Measurements from ENCODE around the gene CNDP1.
"Not testable (repeated sequence)": the region's sequence is repeated elsewhere in the genome, so short reads cannot be mapped to it uniquely, and the experiment has no call there.

CNDP1 gene

DNA sequence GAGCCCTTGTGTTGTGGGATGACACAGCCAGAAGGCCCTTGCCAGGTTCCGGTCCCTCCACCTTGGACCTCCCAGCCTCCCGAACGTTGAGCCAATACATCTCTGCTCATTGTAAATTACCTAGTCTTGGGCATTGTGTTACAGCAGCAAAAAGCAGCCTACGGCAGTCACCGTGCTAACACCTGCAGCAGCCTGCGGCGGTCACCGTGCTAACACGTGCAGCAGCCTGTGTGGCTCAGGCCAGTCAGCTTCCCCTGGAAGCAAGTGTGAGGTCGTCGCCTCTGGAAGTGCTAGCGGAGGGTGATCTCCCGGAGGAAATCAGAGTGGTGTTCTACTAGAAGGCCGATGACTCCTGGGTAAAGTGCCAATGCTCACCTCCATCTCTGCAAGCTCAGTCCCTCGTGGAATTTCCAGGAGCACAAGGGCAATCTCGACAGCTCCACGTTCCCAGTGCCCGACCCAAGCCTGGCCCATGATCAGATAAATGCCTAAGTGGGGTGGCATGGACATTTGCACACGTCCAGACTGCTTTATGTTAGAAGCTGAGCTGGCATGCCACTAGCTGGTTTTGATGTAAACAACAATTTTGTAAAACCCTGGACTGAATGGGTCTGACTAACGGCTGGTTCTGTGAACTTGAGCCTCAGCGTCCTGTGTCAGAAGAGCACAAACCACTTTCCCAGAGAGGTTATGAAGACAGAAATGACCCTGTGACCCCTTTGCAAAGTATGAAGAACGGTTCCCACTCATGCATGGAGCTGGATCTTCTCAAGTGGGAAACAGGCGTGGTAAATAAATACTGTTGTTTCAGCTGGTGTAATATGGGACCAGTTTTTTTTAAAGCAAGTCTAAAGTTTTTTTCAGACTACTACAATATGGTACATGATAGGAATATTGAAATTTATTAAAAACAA is 11.4 kb upstream of the CNDP1 start:
- DNase-seq = no peak

DNA sequence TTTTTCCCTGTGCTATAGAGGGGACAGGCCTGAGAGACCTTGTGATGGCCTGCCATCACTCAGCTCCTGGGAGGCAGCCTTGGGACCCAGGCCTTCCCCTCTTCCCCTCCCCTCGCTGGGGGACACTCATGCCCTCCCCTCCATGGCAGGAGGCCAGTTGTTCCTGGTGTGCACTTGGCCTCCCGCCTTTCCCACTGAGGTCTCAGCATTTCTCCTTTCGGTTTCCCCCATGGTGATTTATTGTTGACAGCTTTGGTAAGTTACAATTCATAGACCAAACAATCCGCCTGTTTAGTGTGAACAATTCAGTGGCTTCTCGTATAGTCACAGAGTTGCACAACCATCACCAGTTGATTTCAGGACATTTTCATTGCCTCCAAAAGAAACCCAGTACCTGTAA is 10.2 kb upstream of the CNDP1 start:
- DNase-seq = no peak

DNA sequence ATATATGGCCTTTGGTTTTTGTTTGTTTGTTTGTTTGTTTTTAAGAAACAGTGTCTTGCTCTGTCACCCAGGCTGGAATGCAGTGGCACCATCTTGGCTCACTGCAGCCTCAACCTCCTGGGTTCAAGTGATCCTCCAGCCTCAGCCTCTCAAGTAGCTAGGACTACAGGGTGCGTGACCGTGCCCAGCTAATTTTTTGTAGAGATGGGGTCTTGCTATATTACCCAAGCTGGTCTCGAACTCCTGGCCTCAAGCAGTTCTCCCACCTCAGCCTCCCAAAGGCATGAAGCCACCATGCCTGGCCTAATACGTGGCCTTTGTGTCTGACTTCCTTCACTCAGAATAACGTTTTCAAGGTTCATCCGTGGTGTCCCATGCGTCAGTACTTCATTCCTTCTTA is 9.4 kb upstream of the CNDP1 start:
- DNase-seq = not testable (repeated sequence)

DNA sequence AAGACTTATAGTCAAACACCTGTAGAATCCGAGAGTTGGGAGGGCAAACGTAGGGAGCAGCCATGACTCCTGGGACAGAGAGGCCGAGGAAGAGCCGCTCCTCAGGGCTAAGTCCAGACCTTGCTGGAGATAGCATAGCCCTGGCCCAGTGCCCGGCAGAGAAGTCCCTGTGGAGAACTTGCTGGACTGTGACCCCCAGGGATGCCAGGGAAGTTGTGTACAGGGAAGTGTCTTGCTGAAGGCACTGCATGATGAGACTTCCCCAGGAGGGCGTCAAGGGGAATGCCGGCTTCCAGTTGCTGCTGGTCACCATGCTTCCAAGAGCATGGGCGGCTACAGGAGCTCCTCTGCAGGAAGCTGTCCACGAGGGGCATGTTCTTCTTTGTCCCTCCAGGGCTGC is 8.6 kb upstream of the CNDP1 start:
- DNase-seq = no peak

DNA sequence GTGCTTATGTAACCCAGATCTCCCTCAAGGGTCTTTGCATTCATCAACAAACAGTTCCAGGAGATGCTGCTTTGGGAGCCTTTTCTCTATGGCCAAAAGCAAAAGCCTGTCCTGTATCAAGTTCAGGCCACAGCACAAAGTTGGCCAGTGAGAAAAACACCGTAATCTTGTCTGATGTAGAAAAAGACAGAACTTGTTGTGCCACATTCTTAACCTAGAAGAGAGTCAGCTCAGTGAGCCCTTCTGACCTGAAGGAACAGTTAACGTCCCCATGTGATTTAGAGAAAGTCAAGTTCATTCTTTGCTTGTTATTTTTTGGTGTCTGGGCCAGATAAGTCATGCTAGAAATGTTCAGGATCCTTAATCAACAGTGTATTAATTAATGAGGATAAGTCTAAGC is 7.8 kb upstream of the CNDP1 start:
- no peak for DNase-seq

DNA sequence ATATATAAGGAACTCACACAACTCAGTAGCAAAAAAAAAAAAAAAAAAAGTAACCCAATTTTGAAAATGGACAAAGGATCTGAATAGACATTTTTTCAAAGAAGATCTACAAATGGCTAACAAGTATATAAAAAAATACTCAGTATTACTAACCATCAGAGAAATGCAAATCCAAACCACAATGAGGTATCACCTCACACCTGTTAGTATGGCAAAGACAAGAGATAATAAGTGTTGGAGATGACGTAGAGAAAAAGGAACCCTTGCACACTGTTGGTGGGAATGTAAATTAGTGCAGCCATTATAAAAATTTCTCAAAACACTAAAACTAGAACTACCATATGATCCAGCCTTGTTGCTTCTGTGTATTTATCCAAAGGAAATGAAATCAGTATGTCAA is 5.8 kb upstream of the CNDP1 start:
- no peak for DNase-seq

DNA sequence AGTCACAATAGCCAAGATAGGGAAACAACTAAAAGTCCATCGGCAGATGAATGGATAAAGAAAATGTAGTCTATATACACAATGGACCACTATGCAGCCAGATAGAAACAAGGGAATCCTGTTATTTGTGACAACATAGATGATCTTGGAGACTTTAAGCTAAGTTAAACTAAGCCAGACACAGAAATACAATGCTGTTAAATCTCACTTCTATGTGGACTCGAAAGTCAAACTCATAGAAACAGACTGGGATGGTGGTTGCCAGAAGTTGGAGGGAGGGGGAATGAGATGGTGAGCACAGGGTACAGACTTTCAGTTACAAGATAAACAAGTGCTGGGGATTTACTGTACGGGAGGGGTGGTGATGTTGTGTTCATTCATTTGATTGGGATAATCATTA is 5.4 kb upstream of the CNDP1 start:
- no peak for DNase-seq

DNA sequence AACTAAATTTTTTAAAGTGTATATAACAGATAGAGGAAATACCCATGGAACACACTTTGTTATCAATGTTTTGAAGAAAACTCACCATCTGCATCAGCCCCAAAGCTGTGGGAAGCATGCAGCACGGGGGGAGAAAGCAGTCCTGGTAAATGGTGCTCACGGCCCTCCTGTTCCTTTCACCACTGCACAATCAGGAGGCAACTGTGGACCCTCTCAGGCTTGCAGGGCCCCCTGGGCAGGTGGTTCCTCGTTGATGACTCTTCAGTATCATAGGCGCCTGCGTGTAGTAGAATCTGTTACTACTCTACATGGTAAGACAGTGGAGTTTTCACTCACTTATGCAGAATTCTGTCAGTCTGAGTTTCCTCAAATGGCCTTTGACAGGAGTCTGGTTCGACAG is 4.9 kb upstream of the CNDP1 start:
- no peak for DNase-seq

DNA sequence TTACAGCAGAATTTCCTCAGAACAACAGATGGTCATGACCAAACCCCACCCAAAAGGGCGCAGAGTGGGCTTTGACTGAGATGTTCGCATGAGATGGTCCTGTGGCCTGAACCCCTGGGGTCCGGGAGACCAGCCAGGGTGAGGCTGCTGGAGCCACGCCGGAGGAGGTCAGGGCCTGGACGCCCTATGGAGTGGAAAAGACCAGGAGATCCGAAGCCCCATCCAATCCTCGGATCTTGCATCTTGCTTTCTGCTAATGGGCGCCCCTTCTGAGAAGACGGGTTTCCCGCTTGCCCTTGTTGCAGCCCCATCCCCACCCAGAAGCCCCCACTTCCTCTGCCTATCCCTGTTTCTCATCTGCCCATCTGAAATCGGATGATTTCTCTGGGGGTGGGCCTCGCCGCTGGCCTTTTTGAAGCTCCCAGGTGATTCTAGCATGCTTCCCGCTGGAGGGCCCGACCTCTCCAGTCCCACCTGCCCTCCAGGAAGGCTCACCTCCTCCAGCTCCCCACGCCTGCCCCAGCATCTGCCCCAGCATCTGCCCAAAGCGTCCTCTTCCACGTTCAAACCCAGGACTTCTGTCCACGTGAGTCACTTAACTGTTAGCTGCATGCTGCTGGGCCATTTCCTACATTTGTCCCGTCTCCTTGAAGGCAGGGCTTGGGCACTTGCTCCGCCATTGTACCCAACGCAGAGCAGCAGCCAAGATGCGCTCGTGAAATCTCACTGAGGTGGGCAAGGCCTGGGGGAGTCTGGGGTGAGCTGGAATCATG is 4.3 kb upstream of the CNDP1 start:
- DNase-seq = no peak

DNA sequence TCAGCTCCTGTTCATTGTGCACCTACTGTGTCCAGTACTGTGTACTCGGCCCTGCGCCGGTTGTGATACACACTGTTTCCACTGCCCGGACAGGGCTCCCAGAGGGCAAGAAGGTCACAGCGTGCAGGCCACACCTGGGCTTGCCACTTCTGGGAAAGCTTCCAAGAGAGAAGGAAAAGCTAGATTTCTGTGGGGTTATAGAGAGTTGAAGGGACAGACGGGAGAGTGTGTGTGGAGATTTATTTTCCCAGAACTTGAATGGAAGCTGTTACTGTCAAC is 3.8 kb upstream of the CNDP1 start:
- no peak for DNase-seq

DNA sequence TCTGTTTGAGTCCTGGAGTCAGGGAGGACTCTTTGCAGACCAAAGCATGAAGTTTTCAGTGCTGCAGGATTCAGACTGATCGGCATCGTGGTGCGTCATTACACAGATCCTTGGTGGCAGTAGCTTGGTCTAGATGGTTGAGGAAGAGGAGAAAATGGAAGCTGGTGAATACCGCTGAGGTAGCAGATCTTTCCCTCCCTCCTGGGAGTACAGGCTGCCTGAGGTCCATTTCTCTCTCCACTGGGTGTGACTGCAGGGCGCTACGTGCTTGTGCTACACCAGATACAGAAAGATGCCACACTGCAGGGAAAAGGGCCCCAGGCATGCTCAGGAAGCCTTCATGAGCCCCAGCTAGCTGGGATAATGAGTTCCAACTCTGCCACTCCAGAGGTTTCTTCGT is 3.3 kb upstream of the CNDP1 start:
- no peak for DNase-seq

DNA sequence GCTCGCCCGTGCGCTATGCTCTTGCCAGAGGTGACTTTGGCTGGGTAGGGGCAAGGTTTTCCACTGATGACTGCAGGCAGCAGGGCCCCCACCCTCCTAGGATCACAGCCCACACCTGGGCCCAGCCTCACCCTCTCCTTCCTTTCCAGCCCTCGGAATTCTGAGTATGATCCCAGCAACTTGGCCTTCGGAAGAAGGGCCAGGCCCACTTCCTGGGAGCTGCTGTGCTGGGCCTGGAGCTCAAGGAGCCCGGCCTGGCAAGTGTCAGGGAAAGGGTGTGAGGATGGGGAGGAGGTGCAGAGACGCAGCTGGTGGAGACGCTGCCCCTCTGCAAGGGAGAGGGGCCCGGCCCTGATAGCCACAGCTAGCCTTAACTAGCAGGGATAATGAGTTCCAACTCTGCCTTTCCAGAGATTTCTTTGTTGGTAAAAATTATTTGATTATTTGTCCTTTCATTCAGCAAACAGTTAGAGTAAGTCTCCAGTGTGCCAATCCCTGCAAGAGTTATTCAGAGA is 1.7 kb upstream of the CNDP1 start:
- no peak for DNase-seq

DNA sequence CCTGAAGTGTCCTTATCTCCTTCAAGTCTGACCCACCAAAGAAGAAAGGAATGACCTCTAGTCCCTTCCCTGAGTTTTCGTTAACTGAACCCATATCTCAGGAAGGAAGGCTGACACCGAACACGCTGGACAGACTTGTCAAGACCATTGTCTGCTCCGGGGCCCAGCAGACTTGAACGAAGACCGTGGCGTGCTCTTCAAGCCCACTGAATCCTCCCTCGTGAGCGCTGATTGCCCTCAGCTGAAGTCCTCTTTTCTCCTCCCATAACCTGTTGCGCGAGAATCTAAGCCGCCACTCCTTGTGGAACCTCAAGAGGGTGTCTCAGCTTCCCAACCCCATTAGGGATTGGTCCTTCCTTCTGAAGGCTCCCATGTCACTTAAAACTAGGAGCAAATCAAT is 634 bp upstream of the CNDP1 start:
- no peak for DNase-seq

DNA sequence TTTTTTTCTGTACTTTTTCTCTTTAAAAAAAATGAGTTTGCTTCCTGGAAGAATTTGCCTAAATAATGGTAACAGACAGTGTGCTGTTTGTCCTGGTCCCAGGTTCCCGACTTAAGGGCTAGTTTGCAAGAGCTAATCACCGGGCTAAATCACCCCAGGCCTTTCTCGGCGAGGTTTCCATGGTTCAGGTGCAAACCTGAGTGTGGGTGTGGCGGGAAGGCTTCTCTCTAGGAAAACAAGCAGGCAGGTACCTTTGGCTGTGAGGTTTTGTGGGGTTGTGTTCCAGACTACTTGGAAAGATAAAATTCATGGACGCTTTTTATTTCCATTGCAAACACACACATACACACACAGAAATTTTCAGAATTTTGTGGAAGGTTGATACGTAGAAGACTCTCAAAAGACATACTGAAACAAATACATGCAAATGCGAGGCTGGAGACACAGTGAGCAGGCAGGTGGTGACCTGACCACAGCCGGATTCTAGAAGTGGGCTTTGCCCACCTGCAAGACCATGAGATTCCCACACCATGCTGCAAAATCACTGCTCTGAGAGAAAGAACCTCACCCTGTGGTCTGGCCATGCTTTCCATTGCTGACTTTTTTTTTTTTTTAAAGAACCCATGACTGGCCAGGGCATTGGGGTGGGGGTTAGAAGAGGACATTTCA is 815 bp downstream of the CNDP1 start:
- DNase-seq = no peak

DNA sequence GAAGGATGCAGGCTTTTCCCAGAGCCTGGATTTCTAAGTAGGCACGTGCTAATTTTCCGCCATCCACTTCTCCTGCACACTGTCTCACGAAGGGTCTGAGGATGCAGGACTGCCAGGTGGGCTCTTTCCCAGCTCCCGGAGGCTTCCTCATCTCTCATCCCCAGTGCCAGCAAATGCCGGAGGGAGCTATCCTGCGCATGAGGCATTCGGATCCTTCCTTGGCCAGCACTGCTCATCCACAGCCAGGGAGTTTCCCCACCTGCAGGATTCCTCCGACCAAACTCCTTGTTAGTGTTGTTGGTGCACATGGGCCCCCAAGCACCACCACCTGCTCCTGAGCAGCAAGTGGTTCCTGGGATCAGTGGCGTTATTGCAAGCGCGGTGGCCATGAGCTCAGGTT is 5.0 kb downstream of the CNDP1 start:
- DNase-seq = no peak

DNA sequence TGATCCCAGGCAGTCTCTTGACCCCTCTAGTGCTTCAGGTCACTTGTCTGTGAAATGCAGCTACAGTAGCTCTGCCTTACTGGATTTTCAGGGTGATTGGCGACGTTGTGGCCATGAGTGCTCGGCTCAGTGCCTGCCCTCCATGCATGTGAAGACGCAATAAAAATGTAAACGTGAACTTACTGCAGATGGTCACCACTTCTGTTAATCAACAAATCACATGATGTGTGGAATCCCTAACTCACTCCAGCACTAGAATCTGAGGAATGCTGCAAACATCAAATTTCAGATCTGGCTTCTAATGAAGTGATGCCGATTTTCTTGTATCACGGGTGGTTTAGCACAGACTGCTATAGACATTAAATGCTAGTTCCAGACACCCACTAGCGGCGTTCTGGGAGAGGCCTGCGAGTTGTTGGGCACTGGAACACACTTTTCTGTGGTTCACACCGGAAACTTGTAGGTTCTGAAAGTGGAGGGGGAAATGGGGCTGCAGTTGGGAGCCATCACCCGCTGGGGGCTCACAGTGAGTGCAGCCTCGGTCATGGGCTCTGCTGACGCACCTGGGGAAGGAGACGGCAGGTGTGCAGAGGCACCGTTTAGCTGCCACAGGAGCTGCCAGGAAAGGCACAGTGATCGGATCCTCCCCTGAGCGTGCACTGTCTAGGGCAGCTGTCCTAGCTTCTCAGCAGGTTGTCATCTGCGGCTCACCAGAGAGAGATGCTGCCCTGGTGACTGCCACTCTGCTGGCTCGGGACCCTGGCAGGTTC is 6.5 kb downstream of the CNDP1 start:
- no peak for DNase-seq

DNA sequence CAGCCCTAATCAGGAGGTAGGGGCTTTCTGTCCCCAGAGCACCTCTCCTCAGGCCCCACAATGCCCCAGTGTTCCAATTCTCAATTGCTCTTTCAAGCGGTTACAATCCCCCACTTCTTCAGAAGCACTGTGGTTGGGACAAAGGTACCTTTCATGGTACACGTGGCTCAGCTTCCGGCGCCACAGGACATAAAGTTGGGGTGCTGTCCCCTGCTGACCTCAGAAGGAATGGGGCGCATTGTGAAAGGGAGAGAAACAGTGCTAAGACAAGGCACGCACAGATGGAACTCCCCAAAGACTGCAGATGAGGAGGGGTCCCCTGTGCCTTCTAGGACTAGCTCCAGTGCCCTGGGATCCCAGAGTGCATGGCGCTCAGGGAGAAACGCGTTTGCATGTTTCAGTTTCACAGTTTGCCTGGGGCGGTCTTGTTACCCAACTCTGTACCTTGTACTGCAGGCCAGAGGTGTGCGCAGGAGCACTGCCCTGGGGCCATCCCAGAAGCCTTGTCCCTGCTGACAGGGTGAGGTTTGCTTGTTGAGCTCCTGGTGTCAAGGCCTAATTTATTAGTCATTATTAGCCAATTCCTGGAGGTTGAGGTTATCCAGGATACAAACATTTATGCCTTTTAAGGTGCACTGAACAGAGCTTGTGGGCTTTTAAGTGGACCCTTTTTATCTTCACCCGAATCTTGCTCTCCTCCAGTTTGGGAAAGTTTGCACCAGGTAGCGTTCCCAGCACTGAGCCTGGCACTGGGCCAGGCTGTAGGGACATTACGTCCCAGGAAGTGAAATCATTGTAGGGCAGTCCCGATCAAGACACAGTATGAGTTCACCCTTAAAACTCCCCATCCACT is 7.6 kb downstream of the CNDP1 start:
- DNase-seq = no peak

DNA sequence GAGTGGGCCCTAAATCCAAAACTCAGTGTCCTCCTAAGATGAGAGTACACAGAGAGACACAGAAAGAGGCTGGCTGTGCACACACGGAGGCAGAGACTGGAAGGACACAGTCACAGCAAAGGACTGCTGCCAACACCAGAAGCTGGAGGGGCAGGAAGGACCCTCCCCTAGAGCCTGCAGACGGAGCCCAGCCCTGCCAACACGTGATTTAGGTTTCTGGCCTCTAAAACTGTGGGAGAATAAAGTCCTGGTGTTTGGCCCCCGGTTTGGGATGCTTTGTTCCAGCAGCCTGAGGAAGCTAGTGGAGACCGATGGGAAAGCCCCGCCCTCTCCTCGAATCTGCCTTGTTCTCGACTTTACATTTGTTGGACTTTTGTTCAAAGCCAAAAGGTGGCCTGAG is 10.6 kb downstream of the CNDP1 start:
- no peak for DNase-seq

DNA sequence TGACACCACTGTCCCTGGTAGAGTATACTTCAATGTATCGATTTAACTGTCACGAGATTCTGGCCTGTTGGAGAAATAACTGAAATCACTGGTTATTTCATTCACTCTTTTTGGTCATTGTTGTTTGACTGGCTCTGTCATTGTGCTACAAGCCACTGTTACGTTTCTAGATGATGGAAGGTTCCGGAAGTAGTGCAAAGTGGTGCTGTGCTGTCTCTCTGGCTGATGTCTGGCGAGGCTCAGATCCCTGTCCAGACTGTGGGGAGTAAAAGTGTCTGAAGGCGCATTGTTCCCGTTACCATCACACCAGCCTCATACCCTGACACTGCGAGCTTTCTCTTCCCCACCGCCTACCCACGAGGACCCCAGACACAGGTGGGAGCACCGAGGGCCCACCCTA is 11.7 kb downstream of the CNDP1 start:
- DNase-seq = no peak

DNA sequence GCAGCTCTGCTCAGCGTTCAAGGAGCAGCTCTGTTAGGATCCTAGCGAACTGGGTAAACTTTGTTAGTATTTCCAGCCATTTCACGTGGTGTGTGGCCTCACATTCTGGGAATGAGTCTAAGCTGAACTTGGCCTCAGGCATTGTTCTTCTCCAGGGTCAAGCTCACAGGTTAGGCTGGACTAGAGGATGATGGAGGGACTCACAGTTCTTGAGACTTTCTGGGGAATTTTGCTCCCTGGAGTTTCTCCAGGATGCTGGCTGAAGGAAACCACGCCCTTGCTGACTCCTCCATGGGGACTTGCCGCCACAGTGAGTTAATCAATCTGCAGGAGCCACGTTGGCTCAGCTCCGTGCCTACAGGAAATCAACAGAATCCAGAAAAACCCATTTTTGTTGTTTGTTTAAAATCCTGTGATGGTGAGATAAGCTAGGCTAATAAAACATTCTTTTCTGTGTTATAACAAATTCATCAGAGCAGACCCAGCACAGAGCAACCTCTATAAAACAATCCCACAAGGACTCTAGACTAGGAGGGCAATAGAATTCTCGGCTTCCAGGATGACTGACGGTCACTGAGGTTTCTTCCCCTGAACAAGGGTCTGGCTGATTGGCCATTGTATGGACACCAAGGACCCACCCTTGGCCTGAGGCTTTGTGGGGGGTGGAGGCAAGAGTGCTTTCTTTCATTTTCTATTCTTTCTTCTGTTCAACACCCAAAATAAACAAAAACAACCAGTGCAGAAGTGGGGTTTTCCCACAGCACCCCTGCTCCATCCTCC is 12.6 kb downstream of the CNDP1 start:
- no peak for DNase-seq

DNA sequence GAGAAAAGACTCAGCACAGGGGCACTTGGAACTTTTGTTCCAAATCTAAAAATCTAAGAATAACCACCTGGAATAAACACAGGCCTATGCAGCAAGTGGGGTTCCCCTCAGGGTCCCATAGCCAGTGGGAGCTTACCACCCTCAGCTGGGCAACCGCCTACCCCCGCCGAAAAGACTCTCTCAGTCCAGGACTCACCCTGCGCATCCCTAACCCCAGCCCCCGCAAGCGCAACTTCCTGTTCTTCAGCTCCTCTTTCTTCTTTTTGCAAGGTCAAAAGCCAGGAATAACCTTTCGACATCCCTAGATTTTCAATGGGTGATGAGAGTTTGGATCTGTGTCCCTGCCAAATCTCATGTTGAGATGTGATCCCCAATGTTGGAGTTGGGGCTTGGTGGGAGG is 13.6 kb downstream of the CNDP1 start:
- no peak for DNase-seq

Data from T-helper 1 cell (primary cell).